ENCODE data around the gene GBP1.

DNA sequence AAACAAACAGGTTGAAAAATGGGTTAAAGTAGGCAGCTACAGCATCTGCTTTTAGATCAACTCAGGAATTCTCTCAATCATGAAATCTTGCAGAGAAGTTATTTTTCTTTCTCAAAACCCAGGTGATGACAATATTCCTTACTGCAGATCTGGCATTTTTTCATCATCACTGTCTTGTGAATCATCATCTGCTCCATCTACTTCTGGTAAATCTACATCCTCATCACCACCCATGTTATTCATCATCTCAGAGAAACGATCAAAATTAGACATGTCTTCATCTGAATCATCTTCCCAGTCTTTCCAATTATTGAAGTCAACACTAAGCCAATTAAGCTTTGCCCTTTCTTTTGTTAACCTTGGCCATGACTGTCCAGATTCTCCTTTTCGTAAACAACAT is 39.1 kb upstream of the GBP1 start:
- no peak for TF ChIP-seq CTCF (IDR thresholded peaks at IDR 0.05; ENCODE audit: insufficient read depth, low read length, poor library complexity, severe bottlenecking)
- no peak for TF ChIP-seq EZH2phosphoT487 (conservative IDR thresholded peaks at IDR 0.05; ENCODE audit: low read length)

Measured in SU-DHL-6 (cell line).